HG02623 (cell line): Measurements from ENCODE around the gene TMEM81.

Source experiments
- ATAC-seq: cut with Tn5 transposase; IDR thresholded peaks from one replicate; pipeline ENCODE4 v1.9.1; 2021; ENCODE audit warnings: moderate library complexity; ENCODE audit not compliant: unreplicated experiment

TMEM81 gene

GRCh38 chr1:205038132-205038786, 46.0 kb downstream of the TMEM81 start:
- ATAC-seq: no peak

DNA sequence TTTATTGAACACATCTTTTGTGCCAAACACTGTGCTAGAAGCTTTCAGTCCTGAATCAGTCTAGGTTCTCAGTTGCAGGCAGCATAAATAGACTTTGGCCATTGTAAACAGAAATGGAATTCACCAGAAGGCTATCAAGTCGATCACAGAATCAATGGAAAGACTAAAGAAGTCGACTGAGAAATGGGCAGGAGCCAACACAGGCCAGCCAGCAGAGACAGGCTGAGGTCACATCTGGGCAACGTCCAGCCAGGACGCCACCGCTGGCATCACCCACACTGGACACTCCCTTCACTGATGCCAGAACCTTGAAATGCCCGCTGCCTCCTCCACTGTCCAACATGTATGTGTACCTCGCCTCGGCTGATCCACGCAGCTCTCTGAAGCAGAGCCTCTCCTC, 46.7 kb downstream of the TMEM81 start:
- ATAC-seq: no peak
